ENCODE data around the gene SPTB.

SPTB gene

GRCh38 chr14:64830961-64831360 is 48.7 kb downstream of the SPTB start:
- no peak for TF ChIP-seq CTCF (IDR thresholded peaks at IDR 0.05; ENCODE audit: control insufficient read depth, insufficient read depth, low read depth, low read length, missing control alignments)
- no peak for DNase-seq (ENCODE audit: low read depth)
- no peak overlapping the region for H3K4me3 ChIP-seq (ENCODE audit: control insufficient read depth, low read depth, low read length)

- TF ChIP-seq CTCF (IDR thresholded peaks at IDR 0.05; ENCODE audit: control insufficient read depth, insufficient read depth, low read depth, low read length, missing control alignments), result no peak
- no peak for DNase-seq (ENCODE audit: low read depth)
Observed at GRCh38 chr14:64828071-64828470, 51.6 kb downstream of the SPTB start.

GRCh38 chr14:64826845-64827244 is 52.9 kb downstream of the SPTB start:
- no peak for TF ChIP-seq CTCF (IDR thresholded peaks at IDR 0.05; ENCODE audit: control insufficient read depth, insufficient read depth, low read depth, low read length, missing control alignments)
- no peak overlapping the region for H3K4me3 ChIP-seq (ENCODE audit: control insufficient read depth, low read depth, low read length)
- DNase-seq (ENCODE audit: low read depth), result no peak

More at GRCh38 chr14:64828071-64828470, 51.6 kb downstream of the SPTB start:
- H3K4me3 ChIP-seq (ENCODE audit: control insufficient read depth, low read depth, low read length), result no peak overlapping the region

- no peak for TF ChIP-seq CTCF (IDR thresholded peaks at IDR 0.05; ENCODE audit: control insufficient read depth, insufficient read depth, low read depth, low read length, missing control alignments)
- H3K4me3 ChIP-seq (ENCODE audit: control insufficient read depth, low read depth, low read length), result no peak overlapping the region
- DNase-seq (ENCODE audit: low read depth), result no peak
Observed at GRCh38 chr14:64826333-64826732, 53.4 kb downstream of the SPTB start.

- H3K4me3 ChIP-seq (ENCODE audit: control insufficient read depth, low read depth, low read length), result no peak overlapping the region
- no peak for TF ChIP-seq CTCF (IDR thresholded peaks at IDR 0.05; ENCODE audit: control insufficient read depth, insufficient read depth, low read depth, low read length, missing control alignments)
- no peak for DNase-seq (ENCODE audit: low read depth)
Observed at GRCh38 chr14:64825509-64825908, 54.2 kb downstream of the SPTB start.

DNA sequence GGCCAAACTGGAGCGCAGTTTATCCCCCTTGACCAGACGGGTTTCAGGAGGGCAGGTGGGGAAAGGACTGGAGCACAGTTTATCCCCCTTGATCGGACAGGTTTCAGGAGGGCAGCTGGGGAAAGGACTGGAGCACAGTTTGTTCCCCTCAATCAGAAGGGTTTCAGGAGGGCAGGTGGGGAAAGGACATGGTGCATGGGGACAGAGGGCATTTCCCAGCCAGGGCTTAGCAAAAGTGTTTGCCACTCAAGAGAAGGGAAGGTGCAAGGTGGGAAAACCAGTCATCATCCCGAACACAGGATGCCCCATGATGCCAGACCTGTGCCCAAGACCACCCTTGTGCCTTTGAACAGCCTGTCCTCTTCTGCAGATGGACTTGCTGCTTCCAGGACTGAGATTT is 54.7 kb downstream of the SPTB start:
- no peak for DNase-seq (ENCODE audit: low read depth)
- no peak overlapping the region for H3K4me3 ChIP-seq (ENCODE audit: control insufficient read depth, low read depth, low read length)
- TF ChIP-seq CTCF (IDR thresholded peaks at IDR 0.05; ENCODE audit: control insufficient read depth, insufficient read depth, low read depth, low read length, missing control alignments), result no peak

DNA sequence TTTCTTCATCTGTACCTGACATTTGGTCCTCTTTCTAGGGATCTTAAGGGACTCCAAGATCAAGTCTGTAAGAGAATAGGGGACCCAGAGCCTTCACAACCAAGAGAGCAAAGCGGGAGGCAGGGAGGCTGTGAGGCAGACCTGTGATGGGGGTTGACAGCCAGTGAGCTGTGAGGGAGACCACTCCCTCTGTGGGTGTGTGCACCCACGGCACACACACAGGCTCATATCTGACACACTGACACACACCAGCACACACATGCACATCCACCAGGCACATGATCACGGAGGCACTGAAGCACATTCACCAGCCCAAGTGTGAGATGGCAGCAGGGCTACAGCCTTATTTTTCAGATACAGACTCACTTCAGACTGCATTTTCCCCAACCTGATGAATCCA is 55.2 kb downstream of the SPTB start:
- no peak overlapping the region for H3K4me3 ChIP-seq (ENCODE audit: control insufficient read depth, low read depth, low read length)
- no peak for TF ChIP-seq CTCF (IDR thresholded peaks at IDR 0.05; ENCODE audit: control insufficient read depth, insufficient read depth, low read depth, low read length, missing control alignments)
- no peak for DNase-seq (ENCODE audit: low read depth)
